Neutrophil (primary cell): Measurements from ENCODE around the gene RPTOR.

Experiments
- H3K27ac ChIP-seq: fragments of 200-600 bp; sonication (generic); 2 replicates; pipeline ENCODE4 v1.5.1; 2016; ENCODE audit warnings: mild to moderate bottlenecking, moderate library complexity
- H3K27me3 ChIP-seq: fragments of 200-600 bp; sonication (generic); 2 replicates; pipeline ENCODE4 v1.6.0; 2016; ENCODE audit warnings: mild to moderate bottlenecking
- H3K36me3 ChIP-seq: fragments of 200-600 bp; sonication (generic); 2 replicates; pipeline ENCODE4 v1.5.1; 2017
- H3K4me1 ChIP-seq, 2 experiments: fragments of 200-600 bp in 1 of 2; sonication (generic) in 1 of 2; 1 replicate in 1 of 2; 2 replicates in 1 of 2; pipeline versions ENCODE4 v1.5.1 to v1.6.1; 2013 to 2016; ENCODE audit warnings: low read depth in 1 of 2, low read length in 1 of 2, mild to moderate bottlenecking in 1 of 2, moderate library complexity in 1 of 2; ENCODE audit not compliant: control insufficient read depth in 1 of 2, insufficient read depth in 1 of 2
- H3K4me3 ChIP-seq, 2 experiments: fragments of 200-600 bp in 1 of 2; sonication (generic) in 1 of 2; 1 replicate in 1 of 2; 2 replicates in 1 of 2; pipeline ENCODE4 v1.5.1; 2013 to 2016; ENCODE audit warnings: low read depth in 1 of 2, low read length in 1 of 2, mild to moderate bottlenecking in 1 of 2, moderate library complexity in 1 of 2
- H3K9me3 ChIP-seq: fragments of 200-600 bp; sonication (generic); 2 replicates; pipeline ENCODE4 v1.5.1; 2016
- CTCF ChIP-seq: fragments of 200-600 bp; sonication (generic); IDR thresholded peaks from 2 replicates; pipeline ENCODE4 v1.5.1; 2016; ENCODE audit warnings: antibody characterized with exemption

The RPTOR gene

GRCh38 chr17:80783486-80783885 lies 238.8 kb downstream of the RPTOR start:
- Histone ChIP-seq H3K4me3 (no peak overlapping the region), H3K36me3 (no peaks in the 10 kb centered on the region), H3K27ac (no peak overlapping the region), H3K27me3 (no peaks in the 10 kb centered on the region), H3K4me1 (peaks cover 48 to 49% of the 10 kb centered on the region in 2 experiments), H3K9me3 (no peaks in the 10 kb centered on the region)
- no peak for TF ChIP-seq CTCF

GRCh38 chr17:80783971-80784370 lies 239.3 kb downstream of the RPTOR start:
- H3K36me3 ChIP-seq: no peaks in the 10 kb centered on the region
- H3K27ac ChIP-seq: no peak overlapping the region
- H3K4me1 ChIP-seq: peaks cover 44 to 45% of the 10 kb centered on the region in 2 experiments
- H3K27me3 ChIP-seq: no peaks in the 10 kb centered on the region
- TF ChIP-seq CTCF: no peak
- H3K9me3 ChIP-seq: no peaks in the 10 kb centered on the region
- H3K4me3 ChIP-seq: no peak overlapping the region

GRCh38 chr17:80785477-80786178 lies 241.0 kb downstream of the RPTOR start:
- Histone ChIP-seq H3K9me3 (no peaks in the 10 kb centered on the region), H3K27me3 (no peaks in the 10 kb centered on the region), H3K27ac (no peak overlapping the region), H3K36me3 (no peaks in the 10 kb centered on the region), H3K4me3 (no peak overlapping the region), H3K4me1 (peaks cover 28 to 30% of the 10 kb centered on the region in 2 experiments)
- no peak for TF ChIP-seq CTCF

GRCh38 chr17:80786470-80786869 lies 241.8 kb downstream of the RPTOR start:
- no peak overlapping the region for H3K4me3 ChIP-seq
- H3K36me3 ChIP-seq: no peaks in the 10 kb centered on the region
- no peaks in the 10 kb centered on the region for H3K27me3 ChIP-seq
- no peak overlapping the region for H3K27ac ChIP-seq
- no peaks in the 10 kb centered on the region for H3K9me3 ChIP-seq
- no peak for TF ChIP-seq CTCF
- H3K4me1 ChIP-seq: peaks cover 20 to 21% of the 10 kb centered on the region in 2 experiments

- Histone ChIP-seq H3K4me3 (no peak overlapping the region), H3K27me3 (no peaks in the 10 kb centered on the region), H3K4me1 (peaks cover 15 to 17% of the 10 kb centered on the region in 2 experiments), H3K36me3 (no peaks in the 10 kb centered on the region), H3K9me3 (no peaks in the 10 kb centered on the region), H3K27ac (no peak overlapping the region)
- TF ChIP-seq CTCF: no peak
Measured at GRCh38 chr17:80786887-80787286, 242.2 kb downstream of the RPTOR start.
